B cell (primary cell): ENCODE data around the gene KRT82. TPM values are rescaled to one million over a fixed set of nuclear protein-coding genes. Genes with fewer than 3 reads are reported as not detected.

Experiments used
- ATAC-seq: fragments of 200-7000 bp; cut with Tn5 transposase; one replicate; pipeline ENCODE4 v1.10.0; 2021; ENCODE audit warnings: low read depth, mild to moderate bottlenecking, moderate number of reproducible peaks, moderate library complexity
- CTCF ChIA-PET: fragments of 350-600 bp; sonication (Branson Sonifier 250); formaldehyde crosslinking; loops from one replicate; lab custom pipeline; 2021; ENCODE audit warnings: antibody characterized with exemption, inconsistent platforms; lab: Charles Lee
- POLR2A ChIA-PET: fragments of 350-600 bp; sonication (Branson Sonifier 250); formaldehyde crosslinking; loops from one replicate; lab custom pipeline; 2021; ENCODE audit warnings: antibody characterized with exemption; lab: Charles Lee
- DNase-seq: peaks from one replicate; pipeline ENCODE4 v3.0.0; 2013
- H2AFZ ChIP-seq: 2 replicates; pipeline ENCODE4 v1.6.1; 2012; ENCODE audit warnings: mild to moderate bottlenecking, low read depth, low read length; ENCODE audit not compliant: insufficient read depth, poor library complexity, severe bottlenecking
- H3K27ac ChIP-seq, 2 donors: 1 replicate in 1 of 2; 2 replicates in 1 of 2; pipeline ENCODE4 v1.5.1; 2012 to 2013; ENCODE audit warnings: low read length in 2 of 2, mild to moderate bottlenecking in 2 of 2, moderate library complexity in 1 of 2
- H3K27me3 ChIP-seq, 4 experiments: fragments of 200-600 bp in 1 of 4; sonication (generic) in 1 of 4; replicated peaks in 1 of 4; 1 replicate in 2 of 4; 2 replicates in 2 of 4; pipeline versions ENCODE4 v1.6.1 to v1.7.0; 2013 to 2016; ENCODE audit warnings: low read length in 3 of 4, mild to moderate bottlenecking in 2 of 4, mixed read lengths in 1 of 4, moderate library complexity in 1 of 4; ENCODE audit not compliant: insufficient read depth in 4 of 4, control insufficient read depth in 3 of 4; ENCODE audit errors: control extremely low read depth in 1 of 4
- H3K36me3 ChIP-seq, 2 experiments: replicated peaks in 1 of 2; 1 replicate in 1 of 2; 2 replicates in 1 of 2; pipeline versions ENCODE4 v1.6.1 to v1.7.1; 2013; ENCODE audit warnings: low read length in 1 of 2; ENCODE audit not compliant: insufficient read depth in 2 of 2, control insufficient read depth in 1 of 2; ENCODE audit errors: control extremely low read depth in 1 of 2, extremely low read depth in 1 of 2
- H3K4me1 ChIP-seq, 2 donors: fragments of 200-600 bp in 1 of 2; sonication (generic) in 1 of 2; 1 replicate in 1 of 2; 2 replicates in 1 of 2; pipeline versions ENCODE4 v1.5.1 to v1.6.1; 2013 to 2017; ENCODE audit warnings: low read length in 2 of 2; ENCODE audit not compliant: control insufficient read depth in 2 of 2, insufficient read depth in 2 of 2
- H3K4me2 ChIP-seq: replicated peaks from 2 replicates; pipeline ENCODE3; 2012; ENCODE audit warnings: mild to moderate bottlenecking, low read depth, low read length; ENCODE audit not compliant: poor library complexity, severe bottlenecking
- H3K4me3 ChIP-seq, 5 experiments: fragments of 200-600 bp in 1 of 5; sonication (generic) in 1 of 5; 1 replicate in 3 of 5; 2 replicates in 2 of 5; pipeline versions ENCODE4 v1.5.1 to v1.7.0; 2011 to 2016; ENCODE audit warnings: low read length in 4 of 5, mild to moderate bottlenecking in 4 of 5, low read depth in 2 of 5, control low read depth in 1 of 5, moderate library complexity in 1 of 5; ENCODE audit not compliant: insufficient read depth in 1 of 5; ENCODE audit errors: control extremely low read depth in 1 of 5, extremely low read depth in 1 of 5
- H3K79me2 ChIP-seq: fragments of 200-600 bp; sonication (generic); one replicate; pipeline ENCODE4 v1.6.0; 2016; ENCODE audit warnings: low read length; ENCODE audit not compliant: control insufficient read depth, insufficient read depth
- H3K9ac ChIP-seq: fragments of 200-600 bp; sonication (generic); 2 replicates; pipeline ENCODE4 v1.6.1; 2017; ENCODE audit warnings: mild to moderate bottlenecking, low read length, moderate library complexity
- H3K9me3 ChIP-seq, 3 donors: one replicate each; pipeline versions ENCODE4 v1.6.1 to v1.7.1; 2013; ENCODE audit warnings: low read length in 2 of 3; ENCODE audit not compliant: control insufficient read depth in 2 of 3, insufficient read depth in 1 of 3; ENCODE audit errors: control extremely low read depth in 1 of 3
- H4K20me1 ChIP-seq: 2 replicates; pipeline ENCODE4 v1.6.0; 2012; ENCODE audit warnings: mild to moderate bottlenecking, low read length; ENCODE audit not compliant: insufficient read depth, control insufficient read depth, poor library complexity, severe bottlenecking
- H3K27ac Mint-ChIP-seq: one replicate; pipeline ENCODE4 v1.8.0; 2021; ENCODE audit warnings: mixed read lengths
- H3K27me3 Mint-ChIP-seq: one replicate; pipeline ENCODE4 v1.8.0; 2021; ENCODE audit warnings: mixed read lengths
- H3K4me1 Mint-ChIP-seq: one replicate; pipeline ENCODE4 v1.8.0; 2021; ENCODE audit warnings: mixed read lengths
- H3K4me3 Mint-ChIP-seq: one replicate; pipeline ENCODE4 v1.8.0; 2021; ENCODE audit warnings: mixed read lengths
- H3K9me3 Mint-ChIP-seq: one replicate; pipeline ENCODE4 v1.8.0; 2022; ENCODE audit warnings: mixed read lengths; ENCODE audit not compliant: insufficient read depth
- CTCF ChIP-seq: fragments of 200-600 bp; IDR thresholded peaks from one replicate; pipeline ENCODE4 v1.8.0; 2022; ENCODE audit warnings: antibody characterized with exemption, mild to moderate bottlenecking
- EZH2 ChIP-seq: IDR thresholded peaks from 2 replicates; pipeline ENCODE4 v1.6.1; 2012; ENCODE audit warnings: borderline replicate concordance, low read depth, mild to moderate bottlenecking, moderate library complexity, low read length; ENCODE audit not compliant: insufficient read depth, poor library complexity, severe bottlenecking
- WGBS: methylation state at CpG from one replicate; pipeline ENCODE4 v1.1.5; 2013; ENCODE audit warnings: missing lambda C conversion rate; ENCODE audit not compliant: insufficient coverage; 5-methylcytosine and 5-hydroxymethylcytosine counted together
- intact Hi-C: fragments of 100-400 bp; cut with micrococcal nuclease; formaldehyde crosslinking; loops from one replicate; pipeline ENCODE4 v1.10.0; 2022
- polyA plus RNA-seq: library from polyadenylated mRNA; depleted of rRNA; stranded (reverse); fragments of >200 nt; gene quantifications from 2 replicates; pipeline ENCODE4 v1.2.3, GENCODE V29; 2012
- total RNA-seq, 2 donors: library from RNA; stranded (reverse); fragments of 120-200 nt in 1 of 2; gene quantifications; 1 replicate in 1 of 2; 2 replicates in 1 of 2; pipeline versions ENCODE4 v1.2.3 to v1.2.4, GENCODE V29; 2013 to 2022

Gene KRT82
- total and polyA plus RNA-seq, 2 donors (not counting 1 experiment from before 2014, with no cell fraction given): not detected

GRCh38 chr12:52382854-52383253 is 23.3 kb downstream of the KRT82 start:
- H3K9ac ChIP-seq: no peak overlapping the region
- Mint-ChIP-seq H3K27me3 (peaks cover 20% of the 10 kb centered on the region), H3K27ac (no peak overlapping the region), H3K4me1 (peaks cover 5% of the 10 kb centered on the region), H3K9me3 (no peaks in the 10 kb centered on the region), H3K4me3 (no peak overlapping the region)
- POLR2A ChIA-PET: no interaction called here
- WGBS: no CpG with 5 or more reads among the region's 2 CpGs
- H3K27ac ChIP-seq: no peak overlapping the region
- peaks cover 0 to 4% of the 10 kb centered on the region in 2 donors for H3K4me1 ChIP-seq
- no peak for TF ChIP-seq CTCF
- no peak for TF ChIP-seq EZH2
- no peak overlapping the region for H3K4me2 ChIP-seq
- no peak overlapping the region for H3K4me3 ChIP-seq
- no peaks in the 10 kb centered on the region for H3K79me2 ChIP-seq
- H3K9me3 ChIP-seq: no peaks in the 10 kb centered on the region
- ATAC-seq: no peak
- H3K36me3 ChIP-seq: no peaks in the 10 kb centered on the region
- no peaks in the 10 kb centered on the region for H4K20me1 ChIP-seq
- intact Hi-C loops: no loop called here
- CTCF ChIA-PET: interaction anchor here (1.4 kb wide), 1 partner anchor 10 kb away, joined by 7 read pairs; no protein-coding TSS in a partner anchor
- no peak for DNase-seq
- peaks cover 0 to 11% (median 0%) of the 10 kb centered on the region in 4 experiments for H3K27me3 ChIP-seq
- no peak overlapping the region for H2AFZ ChIP-seq

GRCh38 chr12:52381206-52381605 is 24.9 kb downstream of the KRT82 start:
- 92% methylated on average over 8 of the region's 8 CpGs for WGBS
- Histone ChIP-seq H3K27ac (no peak overlapping the region), H3K4me1 (peaks cover 0 to 4% of the 10 kb centered on the region in 2 donors), H3K4me2 (no peak overlapping the region), H4K20me1 (no peaks in the 10 kb centered on the region), H2AFZ (no peak overlapping the region), H3K27me3 (peaks cover 0 to 11% (median 0%) of the 10 kb centered on the region in 4 experiments), H3K4me3 (no peak overlapping the region), H3K36me3 (no peaks in the 10 kb centered on the region), H3K9ac (no peak overlapping the region), H3K79me2 (no peaks in the 10 kb centered on the region), H3K9me3 (no peaks in the 10 kb centered on the region)
- Mint-ChIP-seq H3K4me1 (peaks cover 5% of the 10 kb centered on the region), H3K4me3 (no peak overlapping the region), H3K27me3 (peaks cover 30% of the 10 kb centered on the region), H3K27ac (no peak overlapping the region), H3K9me3 (no peaks in the 10 kb centered on the region)
- intact Hi-C loops: no loop called here
- DNase-seq (no peak), ATAC-seq (no peak)
- CTCF ChIA-PET: interaction anchor here (1.0 to 1.4 kb wide), 2 partner anchors 10 to 103 kb away, joined by 3 read pairs; no protein-coding TSS in a partner anchor
- POLR2A ChIA-PET: no interaction called here
- TF ChIP-seq CTCF: no peak
- TF ChIP-seq EZH2: no peak
